Activated naive CD4-positive, alpha-beta T cell treated with anti-CD3 and anti-CD28 coated beads for 36 hours (primary cell): ENCODE results near the gene PI16. TPM values are rescaled to one million over a fixed set of nuclear protein-coding genes. Genes with fewer than 3 reads are reported as not detected.

ENCODE experiments used
- CTCF ChIA-PET: fragments of 350-600 bp; sonication (Branson Sonifier 250); formaldehyde crosslinking; loops from one replicate; lab custom pipeline; 2021; ENCODE audit warnings: antibody characterized with exemption; lab: Charles Lee
- DNase-seq: peaks from one replicate; pipeline ENCODE4 v3.0.0-alpha.2; 2020
- H3K27ac Mint-ChIP-seq: one replicate; pipeline ENCODE4 v1.8.0; 2021; ENCODE audit warnings: mild to moderate bottlenecking, mixed read lengths
- H3K27me3 Mint-ChIP-seq: one replicate; pipeline ENCODE4 v1.8.0; 2021; ENCODE audit warnings: low read depth, mixed read lengths
- H3K36me3 Mint-ChIP-seq: one replicate; pipeline ENCODE4 v1.8.0; 2021; ENCODE audit warnings: low read depth, mixed read lengths
- H3K4me1 Mint-ChIP-seq: one replicate; pipeline ENCODE4 v1.8.0; 2021; ENCODE audit warnings: low read depth, mixed read lengths
- H3K4me3 Mint-ChIP-seq: one replicate; pipeline ENCODE4 v1.8.0; 2021; ENCODE audit warnings: mild to moderate bottlenecking, moderate library complexity, mixed read lengths
- H3K9me3 Mint-ChIP-seq: one replicate; pipeline ENCODE4 v1.8.0; 2021; ENCODE audit warnings: mixed read lengths
- intact Hi-C: fragments of 100-400 bp; cut with micrococcal nuclease; formaldehyde crosslinking; loops from one replicate; pipeline ENCODE4 v1.15.1; 2023
- total RNA-seq, 2 experiments: library from RNA; stranded (reverse); gene quantifications; one replicate each; pipeline ENCODE4 v1.2.3, GENCODE V29; 2021

The PI16 gene
- total RNA-seq, 2 experiments from 2014 or later: 0.24 to 0.27 TPM

DNA sequence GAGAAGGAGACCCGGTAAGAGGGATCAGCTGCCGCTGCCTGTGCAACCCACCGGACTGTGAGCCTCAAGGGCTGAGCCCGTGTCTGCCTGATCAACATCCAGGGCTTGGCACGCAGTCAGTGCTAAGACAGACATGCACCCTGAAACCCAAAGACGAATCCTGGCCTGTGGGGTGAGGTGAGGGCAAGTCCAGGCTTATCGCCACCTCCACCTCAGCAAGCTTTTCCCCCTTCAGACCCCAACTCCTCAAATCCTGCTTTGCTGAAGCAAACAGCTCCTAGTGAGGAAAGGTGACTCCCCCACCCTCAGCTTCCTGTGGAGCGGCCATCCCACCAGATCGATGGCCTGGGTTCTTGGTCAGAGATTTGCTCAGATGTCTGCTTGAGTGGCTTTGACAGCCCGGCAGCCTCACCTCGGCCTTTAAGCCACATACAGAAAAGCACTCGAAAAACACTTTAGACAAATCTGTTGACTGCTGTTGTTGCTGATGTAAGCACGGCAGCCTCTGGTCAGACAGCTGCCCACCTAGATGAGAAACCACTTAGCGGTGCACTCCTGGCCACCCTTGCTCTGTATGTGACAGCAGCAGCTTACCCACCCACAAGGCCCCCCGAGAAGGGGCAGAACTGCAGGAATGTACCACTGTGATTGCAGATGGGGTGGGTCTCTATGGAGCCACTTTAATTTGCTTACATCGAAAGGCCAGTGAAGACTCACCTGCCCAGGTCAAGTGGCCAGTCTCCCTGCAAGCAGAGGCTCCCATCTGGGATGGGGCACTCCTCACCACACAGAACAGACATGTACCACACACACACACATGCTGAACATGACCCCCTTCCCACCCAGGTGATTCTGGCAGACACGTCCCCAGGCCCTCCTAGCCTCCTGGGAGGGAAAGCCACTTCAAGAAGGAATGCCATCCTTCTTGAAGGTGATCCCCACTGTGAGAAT is 16.6 kb downstream of the PI16 start:
- Mint-ChIP-seq H3K27ac (peak overlapping the region; percentile 76), H3K4me1 (no peaks in the 10 kb centered on the region), H3K27me3 (no peaks in the 10 kb centered on the region), H3K36me3 (peaks cover 26% of the 10 kb centered on the region), H3K4me3 (no peak overlapping the region), H3K9me3 (no peaks in the 10 kb centered on the region)
- no peak for DNase-seq
- intact Hi-C loops: no loop called here
- CTCF ChIA-PET: interaction anchor here (0.8 kb wide), 1 partner anchor 75 kb away, joined by 4 read pairs; no protein-coding TSS in a partner anchor

DNA sequence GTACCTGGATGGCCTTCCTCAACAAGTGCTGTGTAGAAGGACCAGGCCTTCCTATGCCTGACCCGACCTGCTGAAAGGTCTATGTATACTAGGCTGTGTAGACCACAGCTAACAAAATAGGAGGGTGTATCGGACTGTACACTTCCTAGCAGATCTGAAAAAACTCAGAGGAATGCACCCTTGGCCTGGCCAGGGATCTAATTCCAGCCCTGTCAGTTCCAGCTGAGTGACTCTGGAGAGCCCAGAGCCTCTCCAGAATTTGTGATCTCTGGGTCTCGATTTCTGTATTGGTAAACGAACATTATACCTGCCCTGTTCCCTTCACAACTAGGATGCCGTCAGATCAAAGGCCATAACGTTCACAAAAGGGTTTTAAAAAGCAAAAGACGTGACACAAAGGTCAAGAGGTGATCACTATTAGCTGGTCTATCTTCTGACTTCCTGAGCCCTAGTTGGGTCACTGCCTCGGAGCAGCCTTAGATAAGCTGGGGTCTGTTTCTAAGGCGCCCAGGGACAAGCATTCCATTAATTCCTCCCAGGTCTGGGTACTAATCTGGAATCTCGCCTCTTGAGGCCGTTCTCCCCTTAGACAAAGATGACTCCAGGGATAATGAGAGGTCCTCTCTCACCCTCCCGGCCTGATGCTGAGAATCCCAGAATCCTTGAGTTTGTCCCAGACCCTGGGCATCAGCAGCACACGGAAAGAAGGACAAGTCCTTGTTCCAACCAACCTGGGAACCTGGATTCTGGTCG is 17.6 kb downstream of the PI16 start:
- CTCF ChIA-PET: interaction anchor here (0.6 kb wide), 1 partner anchor 16 kb away, joined by 4 read pairs; no protein-coding TSS in a partner anchor
- H3K36me3 Mint-ChIP-seq: peaks cover 28% of the 10 kb centered on the region

DNA sequence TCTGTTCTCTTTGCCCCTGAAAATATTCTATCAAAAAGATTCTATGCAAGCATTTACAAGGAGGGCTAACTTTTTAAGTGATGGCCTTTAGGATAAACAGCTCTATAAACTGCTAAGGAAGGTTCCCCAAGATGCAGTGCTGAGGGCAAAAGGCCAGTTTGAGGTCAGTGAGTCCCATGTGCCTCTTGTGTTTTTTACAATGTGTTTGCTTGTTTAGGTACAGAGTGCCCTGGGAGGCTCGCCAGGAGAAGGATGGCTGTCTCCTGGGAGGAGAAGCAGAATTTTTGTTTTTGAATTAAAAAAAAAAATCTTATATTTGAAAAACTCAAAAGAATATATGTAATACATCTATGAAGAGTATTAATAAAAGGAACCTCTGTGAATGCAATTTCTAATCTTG is 18.7 kb downstream of the PI16 start:
- H3K4me3 Mint-ChIP-seq: no peak overlapping the region
- H3K27ac Mint-ChIP-seq: no peak overlapping the region
- no peaks in the 10 kb centered on the region for H3K4me1 Mint-ChIP-seq
- H3K9me3 Mint-ChIP-seq: no peaks in the 10 kb centered on the region
- H3K36me3 Mint-ChIP-seq: peaks cover 27% of the 10 kb centered on the region
- no peak for DNase-seq
- H3K27me3 Mint-ChIP-seq: no peaks in the 10 kb centered on the region
- intact Hi-C loops: no loop called here
- CTCF ChIA-PET: no interaction called here

More for the DNA sequence above, 17.6 kb downstream of the PI16 start:
- intact Hi-C loops: no loop called here
- peak overlapping the region; percentile 76 for H3K27ac Mint-ChIP-seq
- no peaks in the 10 kb centered on the region for H3K4me1 Mint-ChIP-seq
- H3K27me3 Mint-ChIP-seq: no peaks in the 10 kb centered on the region
- H3K9me3 Mint-ChIP-seq: no peaks in the 10 kb centered on the region
- DNase-seq: no peak
- no peak overlapping the region for H3K4me3 Mint-ChIP-seq

DNA sequence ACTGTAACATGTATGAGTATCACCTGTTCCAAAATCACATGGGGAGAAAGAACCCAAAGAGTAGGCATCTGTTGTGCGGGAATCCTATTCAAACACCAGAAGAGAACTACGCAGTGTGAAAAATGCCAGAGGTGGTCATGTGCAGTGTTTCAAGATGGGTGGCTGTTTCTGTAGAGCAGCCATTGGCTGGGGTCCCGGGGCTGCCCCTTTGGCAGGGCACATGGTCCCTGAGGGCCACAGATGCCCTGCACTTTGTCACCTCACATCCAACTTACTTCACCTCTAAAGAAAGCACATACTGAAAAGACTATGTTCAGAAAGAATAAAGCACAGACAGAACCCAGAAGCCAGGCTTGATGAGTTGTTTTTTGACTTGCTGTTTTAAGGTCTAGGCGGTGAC is 19.1 kb downstream of the PI16 start:
- no peak for DNase-seq
- Mint-ChIP-seq H3K27me3 (no peaks in the 10 kb centered on the region), H3K4me3 (no peak overlapping the region), H3K36me3 (peaks cover 24% of the 10 kb centered on the region), H3K4me1 (no peaks in the 10 kb centered on the region), H3K9me3 (no peaks in the 10 kb centered on the region), H3K27ac (no peak overlapping the region)
- CTCF ChIA-PET: no interaction called here
- intact Hi-C loops: no loop called here

DNA sequence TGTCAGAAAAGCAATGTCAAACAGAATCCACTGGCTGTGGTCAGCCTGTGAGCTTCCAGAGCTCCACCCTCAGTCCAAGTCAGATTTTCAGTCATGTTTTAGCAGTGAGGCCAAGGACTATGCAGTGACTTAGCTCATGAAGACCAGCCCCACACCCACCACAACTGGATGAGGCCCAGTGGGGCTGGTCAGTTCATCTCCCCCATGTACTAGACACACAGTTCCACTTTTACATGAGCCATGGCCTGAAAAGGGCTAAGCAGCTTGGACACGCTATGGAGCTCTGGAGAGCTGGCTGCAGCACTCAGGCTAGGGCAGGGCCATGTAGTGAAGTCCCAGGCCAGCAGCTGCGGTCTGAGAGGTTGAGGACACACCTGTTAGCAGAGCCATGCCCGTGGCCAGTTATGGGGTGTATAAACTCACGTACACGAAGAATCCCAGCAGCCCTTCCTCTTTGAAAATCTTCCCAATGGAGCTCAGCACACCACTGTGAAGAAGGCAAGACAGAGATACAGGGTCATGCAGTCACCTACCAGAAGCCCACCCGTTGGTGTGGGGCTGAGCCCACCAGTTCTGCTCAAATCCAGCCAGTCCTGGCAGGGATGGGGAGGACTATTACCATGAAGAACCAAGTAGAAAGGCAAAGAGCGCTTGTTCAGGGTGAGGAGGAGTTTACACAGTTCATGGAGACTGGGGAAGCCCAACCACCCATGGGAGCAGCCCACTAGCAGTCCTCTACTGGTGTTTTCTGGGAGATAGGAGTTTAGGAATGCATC is 20.9 kb downstream of the PI16 start:
- H3K27ac Mint-ChIP-seq: no peak overlapping the region
- CTCF ChIA-PET: interaction anchor here (1.0 to 1.2 kb wide), 2 partner anchors 90 to 193 kb away, joined by 3 read pairs; no protein-coding TSS in a partner anchor

DNA sequence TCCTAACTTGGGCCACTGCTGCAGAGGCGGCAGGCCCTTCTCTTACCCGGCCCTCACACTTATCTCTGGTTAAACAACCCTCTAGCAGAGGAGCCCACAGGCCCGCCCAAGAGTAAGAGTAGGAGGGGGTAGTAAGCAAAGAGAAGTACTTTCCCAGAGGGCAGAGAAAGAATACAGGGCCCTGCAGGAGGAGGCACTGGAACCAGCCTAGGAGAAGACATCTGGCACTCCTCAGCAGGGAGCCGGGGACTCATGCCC is 21.4 kb downstream of the PI16 start:
- no peak for DNase-seq
- Mint-ChIP-seq H3K27me3 (no peaks in the 10 kb centered on the region), H3K4me1 (peaks cover 15% of the 10 kb centered on the region), H3K36me3 (peaks cover 17% of the 10 kb centered on the region), H3K4me3 (no peak overlapping the region), H3K27ac (no peak overlapping the region), H3K9me3 (no peaks in the 10 kb centered on the region)
- CTCF ChIA-PET: interaction anchor here (1.0 to 2.3 kb wide), 3 partner anchors 42 to 194 kb away, joined by 3 to 16 read pairs (median 3); no protein-coding TSS in a partner anchor
- intact Hi-C loops: no loop called here

More for the DNA sequence above, 20.9 kb downstream of the PI16 start:
- Mint-ChIP-seq H3K36me3 (peaks cover 20% of the 10 kb centered on the region), H3K4me3 (no peak overlapping the region), H3K9me3 (no peaks in the 10 kb centered on the region), H3K27me3 (no peaks in the 10 kb centered on the region), H3K4me1 (peaks cover 10% of the 10 kb centered on the region)
- DNase-seq: no peak
- intact Hi-C loops: no loop called here

DNA sequence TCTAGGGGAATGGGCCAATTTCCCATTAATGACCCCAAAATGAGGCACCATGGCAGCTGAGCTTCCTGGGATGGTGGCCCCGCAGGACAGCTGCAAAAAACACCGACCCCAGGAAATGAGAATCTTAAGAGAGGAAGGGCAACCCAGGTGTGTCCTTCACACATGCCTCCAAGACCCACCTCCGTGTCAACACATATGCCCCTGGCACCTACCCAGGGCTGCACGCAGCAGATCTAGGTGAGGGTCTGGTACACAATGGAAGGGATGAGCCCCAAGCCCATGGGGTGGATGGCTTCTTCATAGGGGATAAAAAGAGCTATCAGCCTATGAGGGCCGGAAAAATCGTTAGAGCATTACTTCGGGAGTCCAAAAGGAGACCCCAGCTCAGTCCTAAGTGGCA is 22.0 kb downstream of the PI16 start:
- peaks cover 15% of the 10 kb centered on the region for H3K36me3 Mint-ChIP-seq

DNA sequence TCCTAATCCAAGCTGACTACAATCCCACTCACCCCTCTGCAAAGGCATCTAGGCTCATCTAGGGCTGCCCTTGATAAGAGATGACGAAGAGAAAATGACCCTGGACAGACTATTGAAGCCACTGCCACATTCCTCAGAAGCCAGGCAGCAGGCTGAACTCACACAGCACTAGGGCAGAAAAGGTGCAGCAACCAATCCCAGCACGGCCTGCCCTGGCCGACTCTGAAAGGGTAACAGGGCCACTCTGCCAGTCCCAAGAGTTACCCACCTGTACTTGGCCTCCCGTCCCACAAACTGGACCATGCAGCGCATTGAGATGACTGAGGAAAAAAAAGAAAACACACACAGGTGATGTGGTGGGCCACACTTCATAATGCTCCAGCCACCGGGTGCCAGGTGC is 22.4 kb downstream of the PI16 start:
- H3K36me3 Mint-ChIP-seq: peaks cover 14% of the 10 kb centered on the region
- no peaks in the 10 kb centered on the region for H3K9me3 Mint-ChIP-seq
- H3K4me1 Mint-ChIP-seq: peaks cover 20% of the 10 kb centered on the region
- CTCF ChIA-PET: interaction anchor here (2.3 kb wide), 1 partner anchor 41 kb away, joined by 16 read pairs; no protein-coding TSS in a partner anchor
- H3K27me3 Mint-ChIP-seq: no peaks in the 10 kb centered on the region
- intact Hi-C loops: no loop called here
- H3K4me3 Mint-ChIP-seq: no peak overlapping the region
- no peak for DNase-seq
- H3K27ac Mint-ChIP-seq: no peak overlapping the region

More for the DNA sequence above, 22.0 kb downstream of the PI16 start:
- DNase-seq: no peak
- Mint-ChIP-seq H3K27me3 (no peaks in the 10 kb centered on the region), H3K27ac (no peak overlapping the region), H3K9me3 (no peaks in the 10 kb centered on the region), H3K4me1 (peaks cover 16% of the 10 kb centered on the region), H3K4me3 (no peak overlapping the region)
- CTCF ChIA-PET: interaction anchor here (1.2 to 2.3 kb wide), 2 partner anchors 41 to 91 kb away, joined by 3 to 16 read pairs; no protein-coding TSS in a partner anchor
- intact Hi-C loops: no loop called here

DNA sequence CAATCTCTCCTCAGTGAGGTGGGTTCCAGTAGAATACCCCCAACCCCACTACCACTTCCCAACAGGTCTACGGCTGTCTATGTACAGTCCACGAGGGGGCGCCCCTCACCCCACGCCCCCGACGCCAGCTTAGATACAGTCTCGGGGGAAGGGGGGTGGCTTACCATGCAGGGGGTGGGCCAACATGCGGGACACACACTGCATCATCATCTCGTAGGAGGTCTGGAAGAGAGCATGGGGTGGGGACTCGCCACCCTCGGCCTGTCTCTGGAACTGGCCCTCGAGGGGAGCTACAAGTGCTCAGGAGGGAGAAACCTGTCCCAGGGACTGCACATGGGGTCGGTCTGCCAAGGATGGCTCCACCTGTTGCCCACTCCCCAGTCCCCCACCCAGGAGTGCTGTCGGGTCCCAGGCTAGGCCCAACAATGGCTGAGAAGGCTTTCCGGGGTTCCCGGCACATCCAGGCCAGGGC is 23.0 kb downstream of the PI16 start:
- Mint-ChIP-seq H3K36me3 (peaks cover 16% of the 10 kb centered on the region), H3K4me3 (no peak overlapping the region), H3K27ac (no peak overlapping the region), H3K9me3 (no peaks in the 10 kb centered on the region), H3K4me1 (peaks cover 23% of the 10 kb centered on the region), H3K27me3 (no peaks in the 10 kb centered on the region)
- intact Hi-C loops: no loop called here
- CTCF ChIA-PET: interaction anchor here (0.7 to 2.3 kb wide), 5 partner anchors 12 to 213 kb away, joined by 3 to 16 read pairs (median 3); no protein-coding TSS in a partner anchor
- DNase-seq: no peak

DNA sequence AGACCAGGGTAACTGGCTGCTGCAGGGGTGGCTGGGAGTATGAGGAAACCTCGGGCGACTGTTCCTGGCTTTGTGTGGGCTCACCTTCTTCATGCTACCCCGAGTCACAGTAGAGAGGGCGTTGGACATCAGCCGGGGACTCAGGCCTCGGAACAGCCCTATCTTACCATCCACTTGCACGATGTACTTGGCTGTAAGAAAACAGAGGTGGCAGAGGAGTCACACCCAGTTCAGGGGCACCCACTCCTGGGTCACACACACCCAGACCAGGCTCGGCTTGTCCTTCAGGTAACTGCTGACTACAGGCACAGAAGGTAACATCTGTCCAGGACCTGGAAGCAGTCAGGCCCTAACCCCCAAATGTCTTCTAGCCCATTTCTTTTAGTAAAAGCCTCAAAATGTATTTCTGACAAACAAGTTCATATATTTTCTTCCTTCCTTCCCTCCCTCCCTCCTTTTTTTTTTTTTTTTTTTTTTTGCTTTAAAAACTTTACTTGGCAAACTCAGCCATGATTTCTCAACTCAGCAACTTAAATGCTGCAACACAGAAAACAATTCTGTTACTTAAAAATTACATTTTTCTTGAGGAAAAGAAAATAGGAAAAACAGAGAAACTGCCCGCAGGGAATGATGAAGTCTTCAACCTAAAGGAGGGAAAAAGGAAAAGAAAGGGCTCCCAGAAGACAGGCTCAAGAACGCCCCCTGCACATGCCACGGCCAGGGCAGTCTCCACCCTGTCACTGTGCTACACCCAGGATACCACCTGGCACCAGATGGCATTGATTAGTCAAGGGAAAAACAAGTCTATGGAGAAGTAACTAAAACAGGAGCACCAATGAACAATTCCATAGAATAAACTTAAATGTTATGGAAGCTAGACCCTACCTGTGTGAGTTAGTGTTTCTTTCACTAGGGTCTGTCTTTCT is 24.1 kb downstream of the PI16 start:
- intact Hi-C loops: no loop called here
- Mint-ChIP-seq H3K9me3 (no peaks in the 10 kb centered on the region), H3K27ac (peak overlapping the region; percentile 17), H3K4me3 (no peak overlapping the region), H3K4me1 (peaks cover 24% of the 10 kb centered on the region), H3K27me3 (no peaks in the 10 kb centered on the region), H3K36me3 (peaks cover 15% of the 10 kb centered on the region)
- no peak for DNase-seq
- CTCF ChIA-PET: interaction anchor here (0.7 to 1.7 kb wide), 4 partner anchors 39 to 214 kb away, joined by 3 to 8 read pairs (median 4); partner anchors contain the start of gene C6orf89

DNA sequence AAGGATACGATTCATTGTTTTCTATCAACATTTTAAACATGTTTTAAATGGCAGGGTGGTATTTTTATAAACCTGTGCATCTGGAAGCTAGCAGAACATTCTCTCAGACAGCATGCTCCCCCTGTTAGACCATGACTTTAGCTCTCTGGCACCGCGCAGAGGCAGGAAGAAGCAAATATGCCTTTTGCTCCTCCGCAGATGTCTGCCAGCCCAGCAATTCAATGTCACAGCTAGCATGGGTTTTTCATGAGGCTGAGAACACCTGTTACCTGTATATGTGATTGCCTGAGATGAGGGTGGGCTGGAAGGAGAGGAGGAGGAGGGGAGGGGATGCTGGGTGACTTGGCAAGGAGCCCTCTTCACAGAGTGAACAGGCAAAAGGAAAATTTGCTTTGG is 24.8 kb downstream of the PI16 start:
- H3K27me3 Mint-ChIP-seq: no peaks in the 10 kb centered on the region

More for the DNA sequence above, 24.8 kb downstream of the PI16 start:
- Mint-ChIP-seq H3K27ac (peak overlapping the region; percentile 38), H3K36me3 (peaks cover 13% of the 10 kb centered on the region), H3K4me3 (no peak overlapping the region), H3K9me3 (no peaks in the 10 kb centered on the region), H3K4me1 (peaks cover 24% of the 10 kb centered on the region)
- peak; percentile 50 for DNase-seq
- intact Hi-C loops: no loop called here
- CTCF ChIA-PET: interaction anchor here (0.9 to 1.7 kb wide), 2 partner anchors 38 to 94 kb away, joined by 4 to 8 read pairs; partner anchors contain the start of gene C6orf89
